ENCODE measurements around the gene HSD3B7.
"Not testable (repeated sequence)": the region's sequence is repeated elsewhere in the genome, so short reads cannot be mapped to it uniquely, and the experiment has no call there.

The HSD3B7 gene

GRCh38 chr16:30997725-30998711 is 13.0 kb downstream of the HSD3B7 start:
- in situ Hi-C loops (cut with MboI; ENCODE audit: low sequenced_read_pairs) = no loop called here

GRCh38 chr16:30998852-30999761 is 14.1 kb downstream of the HSD3B7 start:
- in situ Hi-C loops (cut with MboI; ENCODE audit: low sequenced_read_pairs) = no loop called here

DNA sequence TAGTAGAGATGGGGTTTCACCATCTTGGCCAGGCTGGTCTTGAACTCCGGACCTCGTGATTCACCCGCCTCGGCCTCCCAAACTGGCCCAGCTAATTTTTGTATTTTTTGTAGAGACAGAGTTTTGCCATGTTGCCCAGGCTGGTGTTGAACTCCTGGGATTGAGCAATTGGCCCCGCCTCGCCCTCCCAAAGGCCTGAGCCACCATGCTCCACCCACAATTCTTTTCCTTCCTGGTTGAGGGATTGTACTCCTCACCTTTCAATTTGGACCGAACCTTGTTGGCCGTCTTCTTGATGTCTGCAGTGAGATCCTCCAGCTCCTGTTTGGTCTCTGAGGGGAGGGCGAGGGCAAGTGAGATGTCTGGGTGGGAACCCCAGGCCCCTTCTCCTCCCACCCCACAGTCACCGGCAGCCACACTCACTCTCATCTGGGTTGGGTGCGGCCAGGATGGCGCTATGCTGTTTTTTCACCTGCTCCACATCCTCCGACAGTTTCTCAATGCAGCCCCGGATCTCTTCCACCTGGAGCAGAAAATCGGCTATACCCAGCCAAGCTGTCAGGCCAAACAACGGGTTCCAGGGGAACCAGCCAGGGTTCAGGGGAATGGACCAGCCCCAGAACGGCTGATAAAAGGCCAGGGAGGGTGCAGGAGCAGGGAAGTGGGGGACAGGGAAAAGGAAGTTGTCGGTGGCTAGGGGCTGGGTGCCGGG is 15.8 kb downstream of the HSD3B7 start:
- in situ Hi-C loops (cut with MboI; ENCODE audit: low sequenced_read_pairs) = no loop called here

- in situ Hi-C loops (cut with MboI; ENCODE audit: low sequenced_read_pairs) = no loop called here
Observed at GRCh38 chr16:31001507-31002249, 16.7 kb downstream of the HSD3B7 start.

DNA sequence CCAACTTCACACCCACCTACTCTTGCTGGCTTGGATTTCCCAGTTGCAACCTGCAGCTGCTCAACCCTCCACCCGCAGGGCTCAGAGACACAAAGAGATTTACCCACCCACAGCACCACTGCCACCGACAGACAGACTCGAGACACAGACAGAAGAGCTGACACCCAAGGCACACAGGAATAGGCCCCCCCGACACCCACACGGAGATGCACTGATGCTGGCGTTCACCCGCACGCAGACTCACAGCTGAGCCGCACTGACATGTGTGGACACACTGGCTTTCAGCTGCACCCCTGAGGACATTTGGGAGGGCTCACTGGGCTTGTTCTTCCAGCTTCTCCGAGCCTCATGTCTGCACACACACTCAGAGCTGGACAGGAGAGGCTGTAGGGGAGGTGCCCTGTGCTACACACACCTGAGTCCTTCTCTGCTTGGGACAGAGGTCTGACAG is 17.3 kb downstream of the HSD3B7 start:
- in situ Hi-C loops (cut with MboI; ENCODE audit: low sequenced_read_pairs) = no loop called here

DNA sequence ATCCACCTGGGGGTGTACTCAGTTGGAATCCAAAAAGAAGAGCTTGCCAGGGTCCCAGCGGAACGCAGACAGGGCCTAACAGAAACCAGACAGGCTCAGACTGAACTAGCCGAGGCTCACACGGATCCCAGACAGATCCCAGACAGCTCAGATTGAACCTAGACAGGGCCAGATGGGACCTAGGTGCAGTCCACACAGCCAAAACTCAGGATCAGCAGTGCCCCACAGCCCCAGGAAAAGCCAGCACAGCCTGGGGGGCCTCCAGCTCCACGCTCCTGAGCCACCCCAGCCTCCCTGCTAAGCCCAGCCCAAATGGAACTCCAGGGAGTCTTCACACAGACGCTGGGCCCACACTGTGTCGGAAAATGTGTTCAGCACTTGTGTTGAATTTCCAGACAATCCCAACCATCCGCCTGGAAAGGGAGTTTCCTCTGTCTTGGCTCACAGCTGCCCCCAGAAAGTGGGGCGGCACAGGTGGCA is 17.9 kb downstream of the HSD3B7 start:
- in situ Hi-C loops (cut with MboI; ENCODE audit: low sequenced_read_pairs) = no loop called here

DNA sequence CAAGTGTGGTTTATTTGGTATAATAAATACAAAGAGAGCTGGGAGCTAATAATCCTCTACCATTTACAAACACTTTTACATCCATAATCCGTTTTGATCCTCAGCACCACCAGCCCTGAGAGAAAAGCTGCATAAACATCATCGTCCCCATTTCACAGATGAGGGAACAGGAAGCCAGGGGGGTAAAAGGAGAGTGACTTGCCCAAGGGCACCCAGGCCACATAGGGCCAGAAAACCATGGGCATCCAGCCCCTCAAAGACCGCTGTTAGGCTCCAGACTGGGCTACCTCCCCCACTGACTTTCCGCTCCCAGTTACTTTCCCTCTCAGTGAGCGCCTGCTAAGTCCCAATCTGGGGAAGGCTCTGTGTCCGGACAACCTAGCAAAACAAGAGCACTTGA is 18.7 kb downstream of the HSD3B7 start:
- in situ Hi-C loops (cut with MboI; ENCODE audit: low sequenced_read_pairs) = no loop called here

DNA sequence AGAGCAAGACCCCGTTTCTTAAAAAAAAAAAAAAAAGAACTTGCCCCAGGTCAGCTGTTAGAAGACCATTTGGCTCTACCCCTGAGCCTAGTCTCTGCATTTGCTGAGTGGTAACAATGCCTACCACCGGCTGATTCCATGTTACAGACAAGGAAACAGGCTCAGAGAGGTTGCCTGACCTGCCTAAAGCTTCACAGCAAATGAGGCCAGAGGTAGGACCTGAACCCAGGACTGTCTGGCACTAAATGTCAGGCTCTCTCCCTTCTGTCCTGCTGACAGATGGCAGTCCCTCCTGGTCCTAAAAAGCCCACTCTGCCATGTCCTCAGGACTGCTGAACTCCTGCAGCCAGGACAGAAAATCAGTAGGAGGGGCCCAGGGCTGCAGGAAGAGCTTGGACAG is 19.7 kb downstream of the HSD3B7 start:
- in situ Hi-C loops (cut with MboI; ENCODE audit: low sequenced_read_pairs) = no loop called here

DNA sequence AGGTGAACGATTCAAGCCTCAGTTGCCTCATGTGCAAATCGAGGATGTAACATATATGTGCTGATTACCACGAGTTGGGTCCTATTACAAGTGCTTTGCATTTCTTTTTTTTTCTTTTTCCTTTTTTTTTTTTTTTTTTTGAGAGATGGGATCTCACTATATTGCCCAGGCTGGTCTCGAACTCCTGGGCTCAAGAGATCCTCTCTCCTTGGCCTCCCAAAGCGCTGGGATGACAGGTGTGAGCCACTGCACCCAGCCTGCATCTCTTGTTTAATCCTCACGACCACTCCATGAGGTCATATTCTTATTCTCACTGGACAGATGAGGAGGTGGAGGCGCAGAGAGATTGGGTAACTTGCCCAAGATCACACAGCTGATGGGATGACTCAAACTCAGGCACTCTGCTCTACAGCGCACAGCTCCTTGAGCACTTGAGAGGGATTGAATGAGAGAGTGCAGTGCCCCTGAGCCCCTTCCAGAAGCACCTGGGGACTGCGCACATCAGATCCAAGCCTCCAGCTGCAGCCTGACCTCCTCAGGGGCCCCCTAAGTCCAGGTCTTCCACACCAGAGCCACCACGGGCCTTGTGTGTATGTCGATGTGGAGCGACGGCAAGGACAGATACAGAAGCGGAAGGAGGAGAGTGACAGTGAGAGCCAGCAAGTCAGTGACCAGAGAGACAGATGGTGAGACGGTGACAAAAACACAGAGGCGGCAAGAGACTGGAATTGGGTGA is 20.5 kb downstream of the HSD3B7 start:
- in situ Hi-C loops (cut with MboI; ENCODE audit: low sequenced_read_pairs) = no loop called here

DNA sequence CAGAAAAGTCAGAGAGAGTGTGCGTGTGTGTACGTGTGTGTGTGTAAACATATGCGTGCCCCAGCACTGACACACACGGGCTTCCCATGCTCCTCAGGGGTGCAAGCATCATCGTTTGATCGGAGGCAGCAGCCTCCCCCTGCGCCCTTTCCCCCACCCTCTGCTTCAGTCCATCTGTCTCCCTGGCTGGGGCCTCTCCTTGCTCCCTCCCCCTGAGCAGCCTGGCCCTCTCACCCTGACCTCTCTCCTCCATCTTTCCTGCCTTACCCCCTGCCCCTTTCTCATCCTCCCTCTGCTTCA is 21.0 kb downstream of the HSD3B7 start:
- in situ Hi-C loops (cut with MboI; ENCODE audit: low sequenced_read_pairs) = no loop called here

- in situ Hi-C loops (cut with MboI; ENCODE audit: low sequenced_read_pairs) = no loop called here
Observed at GRCh38 chr16:31006589-31006988, 21.6 kb downstream of the HSD3B7 start.

DNA sequence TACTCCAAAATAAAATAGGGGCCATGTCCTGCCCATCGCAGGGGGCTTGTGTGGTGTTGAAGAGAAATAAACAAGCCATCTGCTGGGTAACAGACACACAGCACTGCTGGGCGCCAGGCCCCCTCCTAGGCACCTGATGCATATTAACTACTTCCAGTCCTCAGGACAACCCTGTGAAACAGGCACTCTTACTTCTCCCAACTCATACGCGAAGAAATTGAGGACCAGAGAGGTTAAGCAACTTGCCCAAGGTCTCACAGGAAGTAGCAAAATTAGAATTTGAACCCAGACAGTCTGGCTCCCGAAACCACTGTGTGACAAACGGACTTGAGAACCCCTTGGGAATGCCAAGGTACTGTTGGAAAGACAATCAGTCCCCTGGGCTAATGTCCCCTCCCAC is 22.7 kb downstream of the HSD3B7 start:
- in situ Hi-C loops (cut with MboI; ENCODE audit: low sequenced_read_pairs) = no loop called here

DNA sequence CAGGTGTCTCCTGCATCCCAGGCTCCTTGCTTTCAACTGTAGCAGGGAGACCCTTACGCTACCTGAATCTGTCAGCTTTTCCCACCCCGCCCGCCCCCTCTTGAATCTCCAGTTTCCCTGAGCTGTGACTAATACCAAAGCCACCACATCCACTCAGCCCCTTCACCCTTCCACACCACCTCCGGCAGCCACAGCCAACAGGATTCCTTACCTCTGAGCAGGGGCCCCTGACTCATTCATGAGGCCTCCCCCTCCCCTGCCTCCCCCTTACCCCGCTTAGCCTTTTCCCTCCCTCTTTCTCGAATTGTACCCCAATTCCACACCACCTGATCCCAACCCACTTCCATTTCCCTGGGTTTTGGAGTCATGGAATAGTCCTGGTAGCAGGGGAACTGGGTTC is 23.1 kb downstream of the HSD3B7 start:
- in situ Hi-C loops (cut with MboI; ENCODE audit: low sequenced_read_pairs) = no loop called here

GRCh38 chr16:31008551-31008950 is 23.5 kb downstream of the HSD3B7 start:
- in situ Hi-C loops (cut with MboI; ENCODE audit: low sequenced_read_pairs) = no loop called here

DNA sequence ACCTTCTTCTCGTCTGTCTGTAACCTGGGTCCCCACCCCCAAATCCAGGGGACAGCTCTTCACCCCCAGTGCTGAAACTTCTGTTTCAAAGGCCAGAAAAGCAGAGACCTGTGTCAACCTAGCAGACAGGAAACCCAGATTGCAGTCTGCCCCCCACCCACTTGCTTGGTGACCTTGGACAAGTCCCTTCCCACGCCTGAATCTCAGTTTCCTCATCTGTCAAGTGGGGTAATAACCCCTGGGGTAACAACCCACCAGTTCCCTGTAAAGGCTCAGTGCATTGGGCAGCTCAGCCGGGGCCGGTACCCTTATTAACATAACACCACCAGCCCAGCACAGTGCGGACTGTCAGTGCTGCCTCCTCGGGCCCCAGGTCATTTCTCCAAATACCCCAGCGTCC is 24.1 kb downstream of the HSD3B7 start:
- in situ Hi-C loops (cut with MboI; ENCODE audit: low sequenced_read_pairs) = no loop called here

- in situ Hi-C loops (cut with MboI; ENCODE audit: low sequenced_read_pairs) = no loop called here
Observed at GRCh38 chr16:31009894-31010584, 25.0 kb downstream of the HSD3B7 start.

DNA sequence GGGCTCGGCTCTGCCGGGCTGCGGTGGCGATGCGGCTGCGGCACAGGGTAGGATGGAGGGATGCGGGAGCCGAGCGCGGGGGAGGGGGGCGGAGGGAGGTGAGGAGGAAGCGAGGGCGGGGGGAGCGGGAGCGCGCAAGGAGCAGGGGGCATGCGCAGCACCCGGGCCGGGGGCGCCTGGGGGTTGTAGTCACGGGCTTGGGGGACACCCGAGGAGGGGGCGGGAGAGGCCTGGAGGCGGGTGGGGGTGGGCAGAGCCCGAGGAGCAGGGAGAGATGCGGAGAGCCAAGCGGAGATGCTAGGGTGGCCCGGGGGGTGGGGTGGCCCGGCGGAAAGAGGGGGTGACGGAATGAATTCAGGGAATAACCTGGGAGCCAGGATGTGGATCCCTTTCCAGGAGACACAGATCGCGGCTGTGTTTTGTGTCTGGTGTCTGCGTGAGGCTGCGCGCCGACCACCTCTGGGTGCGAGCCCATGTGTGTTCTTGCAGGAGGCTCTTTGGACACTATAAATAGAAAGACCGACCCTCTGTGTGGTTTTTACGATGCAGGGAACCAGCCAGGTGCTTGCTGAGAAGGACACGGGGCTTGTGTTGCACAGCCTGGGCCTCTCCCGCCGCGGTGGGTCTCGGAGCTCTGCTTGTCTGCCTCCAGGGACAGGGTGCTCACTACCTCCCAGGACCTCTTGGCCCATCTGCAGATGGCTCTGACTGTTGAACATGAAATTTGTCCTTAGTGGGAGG is 25.7 kb downstream of the HSD3B7 start, which contains the start of gene STX1B:
TSS of gene STX1B (minus strand) at position 54 of the 741 bp plus-strand sequence. CDS start 242 bp downstream, outside the sequence.
- in situ Hi-C loops (cut with MboI; ENCODE audit: low sequenced_read_pairs) = no loop called here

GRCh38 chr16:31011815-31012214 is 26.8 kb downstream of the HSD3B7 start:
- in situ Hi-C loops (cut with MboI; ENCODE audit: low sequenced_read_pairs) = not testable (repeated sequence)

Data from HL-60/S4 treated with retinoic acid at 250 ng/mL for 4 days and 3 days (cell line).